NCI-H82 (cell line): ENCODE results near the gene CNOT6L.
"Not testable (repeated sequence)": the region's sequence is repeated elsewhere in the genome, so short reads cannot be mapped to it uniquely, and the experiment has no call there.

ENCODE experiments used
- DNase-seq: peaks from one replicate; lab custom pipeline; 2025; lab: John Stamatoyannopoulos, UW

CNOT6L gene

DNA sequence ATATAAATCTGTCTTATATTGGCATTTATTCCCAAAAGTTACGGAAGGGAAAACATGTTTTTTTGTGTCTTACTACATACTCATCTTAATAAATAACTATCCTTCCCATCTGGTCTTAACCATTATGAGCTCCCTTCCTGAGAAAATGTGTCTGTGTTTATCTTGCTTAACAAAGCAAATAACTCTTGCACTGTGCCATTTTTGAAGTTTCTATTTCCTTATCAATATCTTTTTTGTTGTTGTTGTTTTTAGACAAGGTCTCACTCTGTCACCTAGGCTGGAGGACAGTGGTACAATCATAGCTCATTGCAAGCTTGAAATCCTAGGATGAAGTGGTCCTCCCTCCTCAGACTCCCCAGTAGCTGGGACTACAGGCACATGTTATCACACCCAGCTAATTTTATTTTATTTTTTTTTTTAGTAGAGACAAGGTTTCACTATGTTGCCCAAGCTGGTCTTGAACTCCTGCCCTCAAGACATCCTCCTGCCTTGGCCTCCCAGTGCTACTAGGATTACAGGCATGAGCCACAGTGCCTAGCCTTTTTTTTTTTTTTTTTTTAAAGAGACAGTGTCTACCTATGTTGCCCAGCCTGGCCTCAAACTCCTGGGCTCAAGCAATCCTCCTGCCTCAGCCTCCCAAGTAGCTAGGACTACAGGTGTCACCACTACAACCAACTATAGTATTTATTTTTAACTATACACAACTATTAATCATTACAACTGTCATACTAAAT lies 36.9 kb downstream of the CNOT6L start:
- no peak for DNase-seq

DNA sequence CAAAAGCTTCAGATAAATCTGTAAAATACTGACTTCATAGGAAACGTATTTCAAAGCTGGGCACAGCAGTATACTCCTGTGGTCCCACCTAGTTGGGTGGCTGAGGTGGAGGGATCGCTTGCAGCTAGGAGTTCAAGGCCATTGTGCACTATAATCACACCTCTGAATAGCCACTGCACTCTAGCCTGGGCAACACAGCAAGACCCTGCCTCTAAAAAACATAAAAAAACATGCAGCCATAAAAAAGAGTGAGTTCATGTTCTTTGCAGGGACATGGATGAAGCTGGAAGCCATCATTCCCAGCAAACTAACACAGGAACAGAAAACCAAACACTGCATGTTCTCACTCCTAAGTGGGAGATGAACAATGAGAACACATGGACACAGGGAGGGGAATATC lies 38.4 kb downstream of the CNOT6L start:
- DNase-seq = not testable (repeated sequence)

DNA sequence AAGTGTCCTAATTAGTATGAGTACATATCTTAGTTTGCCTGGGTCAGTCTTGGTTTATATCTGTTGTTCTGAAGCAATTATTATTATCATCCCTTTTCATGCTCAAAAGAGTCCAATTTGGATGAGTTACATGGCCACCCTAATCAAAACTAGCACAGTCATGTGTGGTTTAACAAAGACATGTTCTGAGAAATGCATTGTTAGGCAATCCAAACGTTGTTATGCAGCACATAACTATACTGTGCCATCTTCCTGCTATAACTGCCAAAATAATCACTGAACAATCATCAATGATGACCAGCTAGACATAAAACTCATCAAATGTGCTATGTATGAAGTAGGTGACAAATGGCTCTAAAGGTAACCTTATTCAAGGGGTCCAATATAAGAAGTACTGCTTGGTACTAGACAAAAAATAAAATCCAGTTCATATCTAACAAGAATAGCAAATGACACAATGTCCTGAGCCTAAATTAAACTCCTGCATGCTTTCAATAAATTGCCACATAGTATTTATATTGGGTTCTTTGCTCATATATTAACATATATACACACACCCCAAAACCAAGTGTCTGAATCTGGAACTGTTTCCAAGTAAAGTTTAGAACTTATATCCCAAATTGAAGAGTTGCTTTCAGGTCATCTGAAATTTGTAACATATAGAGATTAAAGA lies 41.9 kb downstream of the CNOT6L start:
- DNase-seq = no peak

DNA sequence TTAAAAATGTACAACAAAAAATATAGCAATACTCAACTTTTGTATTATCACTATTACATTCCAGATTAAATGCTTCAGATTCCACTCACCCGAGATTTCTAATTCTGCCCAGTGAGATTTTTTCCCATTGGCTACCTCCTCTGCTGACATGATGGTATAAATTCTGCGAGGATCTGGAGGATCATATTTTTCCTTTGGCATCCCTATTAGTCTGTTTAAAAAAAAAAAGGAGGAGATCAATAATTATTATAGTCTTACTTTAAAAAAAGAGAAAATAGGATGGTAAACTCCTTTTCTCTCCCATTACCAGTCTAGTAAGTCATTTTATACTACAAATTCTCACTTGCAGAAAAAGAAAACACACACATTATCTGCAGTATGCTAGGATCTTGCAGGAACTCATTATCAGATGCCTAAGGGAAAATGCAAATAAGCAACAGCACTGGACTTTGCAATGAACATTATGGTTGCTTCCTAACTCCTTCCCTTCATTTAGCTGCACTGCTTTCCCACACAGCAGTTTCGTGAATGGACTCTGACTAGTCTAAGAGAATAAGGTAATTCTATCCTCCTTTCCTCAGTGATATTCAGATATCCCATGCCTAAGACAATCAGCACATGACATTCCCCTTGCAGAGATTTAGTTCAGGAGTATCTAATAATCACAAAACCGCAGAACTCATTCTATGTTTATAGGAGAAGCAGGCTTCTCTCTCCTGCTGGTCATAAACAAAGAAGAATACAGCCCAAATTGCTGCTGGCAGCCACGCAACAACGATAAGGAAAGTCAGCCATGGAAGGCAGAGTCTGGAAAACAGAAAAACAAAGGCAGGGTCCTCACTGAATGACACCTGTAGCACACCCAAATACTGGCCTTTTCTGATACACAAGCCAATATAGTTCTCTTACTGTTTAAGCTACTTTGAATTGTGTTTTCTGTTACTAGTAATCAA lies 42.7 kb downstream of the CNOT6L start:
- DNase-seq = no peak

DNA sequence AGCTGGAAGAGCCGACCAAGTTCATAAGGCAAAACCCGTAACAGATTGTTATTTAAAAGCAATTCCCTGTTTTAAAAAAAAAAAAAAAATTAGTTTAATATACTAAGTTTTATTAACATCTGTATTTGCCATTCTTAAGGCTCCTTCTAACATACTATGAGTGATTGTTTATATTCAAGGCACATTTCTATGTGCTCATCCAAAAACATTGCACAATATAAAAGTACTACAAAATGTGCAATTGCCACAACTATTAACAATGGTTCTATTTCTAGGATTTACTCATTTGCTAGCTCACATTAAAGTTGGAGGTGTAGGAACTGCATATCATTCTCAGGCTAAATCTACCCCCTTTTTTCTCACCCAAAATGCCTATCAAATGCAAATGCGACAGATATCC lies 46.1 kb downstream of the CNOT6L start:
- DNase-seq = no peak

DNA sequence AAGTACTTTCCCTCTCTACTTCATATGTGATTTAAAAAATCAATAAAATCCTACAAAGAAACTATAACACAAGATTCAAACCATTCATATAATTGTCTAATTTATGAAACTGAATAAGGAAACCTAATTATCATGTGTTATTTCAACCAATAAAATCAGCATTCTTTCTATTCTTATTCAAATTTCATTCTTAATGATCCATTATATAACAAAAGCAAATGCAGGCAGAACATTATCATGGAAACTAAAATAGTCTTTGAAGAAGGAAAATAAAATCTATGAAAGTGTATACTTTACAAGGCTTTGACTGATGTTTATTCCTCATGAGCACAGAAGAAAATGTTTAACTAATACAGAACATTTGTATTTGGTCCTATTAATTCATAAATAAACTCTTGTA lies 47.6 kb downstream of the CNOT6L start:
- no peak for DNase-seq

DNA sequence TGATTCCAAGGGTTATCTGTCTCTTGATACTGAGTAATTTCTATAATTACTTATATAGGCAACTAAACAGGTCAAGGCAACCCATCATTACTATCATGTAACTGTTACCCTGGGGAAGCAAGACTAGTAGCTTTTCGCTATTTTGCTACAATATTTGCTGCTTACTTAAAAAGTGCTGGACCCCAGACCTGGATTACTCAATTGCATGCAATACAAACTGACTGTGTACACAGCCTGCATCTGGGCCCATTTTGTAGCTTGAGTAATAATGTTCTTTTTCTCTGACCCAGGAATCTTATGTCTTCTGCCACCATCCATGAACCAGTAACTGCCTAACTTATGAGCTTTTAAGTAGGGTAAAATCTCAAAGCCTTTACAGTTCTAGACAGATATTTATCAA lies 53.4 kb downstream of the CNOT6L start:
- no peak for DNase-seq

DNA sequence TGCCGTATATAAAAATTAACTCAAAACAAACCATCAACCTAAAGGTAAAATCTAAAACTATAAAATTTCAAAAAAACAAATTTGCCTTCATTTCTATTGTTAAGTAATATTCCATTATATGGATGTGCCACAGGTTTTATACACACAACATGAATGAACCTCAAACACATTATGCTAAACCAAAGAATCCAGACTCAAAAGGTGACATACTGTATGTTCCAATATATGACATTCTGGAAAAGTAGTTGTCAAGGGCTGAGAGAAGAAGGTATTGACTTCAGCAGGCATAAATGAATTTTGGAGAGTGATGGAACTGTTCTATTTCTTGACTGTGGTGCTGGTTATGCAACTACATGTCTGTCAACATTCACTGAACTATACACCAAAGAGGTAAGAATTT lies 56.6 kb downstream of the CNOT6L start:
- no peak for DNase-seq

DNA sequence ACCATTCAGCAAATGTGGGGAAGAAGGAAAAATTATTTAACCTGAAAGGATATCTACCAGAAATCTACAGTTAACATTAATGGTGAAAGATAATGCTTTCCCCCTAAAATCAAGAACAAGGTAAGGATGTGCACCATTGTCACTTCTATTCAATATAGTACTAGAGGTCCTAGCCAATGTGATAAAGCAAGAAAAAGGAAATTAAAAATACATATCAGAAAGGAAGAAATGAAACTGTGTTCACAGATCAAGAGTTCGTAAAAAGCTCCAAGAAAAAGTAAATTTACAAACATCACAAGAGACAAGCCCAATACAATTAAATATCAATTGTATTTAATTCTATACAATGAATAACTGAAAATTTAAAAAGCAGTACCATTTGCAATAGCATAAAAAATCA lies 57.6 kb downstream of the CNOT6L start:
- no peak for DNase-seq

DNA sequence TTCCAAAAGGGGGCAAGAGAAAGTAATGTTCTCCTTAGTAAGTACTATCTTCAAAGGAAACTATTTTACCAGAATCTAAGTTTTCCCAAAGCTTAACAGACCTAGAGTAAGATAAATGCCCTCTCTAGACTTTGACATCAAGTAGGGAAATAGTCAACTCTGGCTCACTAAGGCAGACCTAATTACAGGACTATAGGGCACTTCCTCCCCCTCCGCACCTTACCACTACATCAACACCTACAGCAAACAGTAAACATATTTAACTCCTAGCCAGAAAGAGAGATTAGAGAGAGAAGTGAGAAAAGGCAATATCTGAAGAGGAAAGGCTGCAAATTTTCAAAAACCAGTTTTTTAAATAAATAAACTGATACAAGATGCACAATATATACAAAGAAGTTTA lies 60.4 kb downstream of the CNOT6L start:
- DNase-seq = no peak

- DNase-seq = no peak
Measured at GRCh38 chr4:77751764-77752163, 67.4 kb downstream of the CNOT6L start.

GRCh38 chr4:77745792-77746191 lies 73.4 kb downstream of the CNOT6L start:
- no peak for DNase-seq

- no peak for DNase-seq
Measured at GRCh38 chr4:77742054-77742453, 77.1 kb downstream of the CNOT6L start.

DNA sequence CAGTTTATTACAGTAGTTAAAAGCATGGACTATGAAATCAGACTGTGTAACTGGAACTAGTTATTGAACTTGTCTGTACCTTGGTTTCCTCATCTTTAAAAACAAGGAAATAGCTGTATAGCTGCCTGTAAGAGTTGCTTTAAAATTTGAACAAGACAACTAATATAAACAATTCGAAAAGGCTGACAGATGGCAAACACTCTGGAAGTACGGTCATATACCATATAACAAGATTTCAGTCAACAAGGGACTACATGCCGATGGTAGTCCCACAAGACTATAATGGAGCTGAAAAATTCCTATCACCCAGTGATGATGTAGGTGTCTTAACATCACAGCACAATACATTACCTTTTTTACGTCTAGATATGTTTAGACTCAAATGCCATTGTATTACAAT lies 78.7 kb downstream of the CNOT6L start:
- peak; percentile 56 for DNase-seq

GRCh38 chr4:77734928-77735327 lies 84.2 kb downstream of the CNOT6L start:
- DNase-seq = peak; percentile 3

DNA sequence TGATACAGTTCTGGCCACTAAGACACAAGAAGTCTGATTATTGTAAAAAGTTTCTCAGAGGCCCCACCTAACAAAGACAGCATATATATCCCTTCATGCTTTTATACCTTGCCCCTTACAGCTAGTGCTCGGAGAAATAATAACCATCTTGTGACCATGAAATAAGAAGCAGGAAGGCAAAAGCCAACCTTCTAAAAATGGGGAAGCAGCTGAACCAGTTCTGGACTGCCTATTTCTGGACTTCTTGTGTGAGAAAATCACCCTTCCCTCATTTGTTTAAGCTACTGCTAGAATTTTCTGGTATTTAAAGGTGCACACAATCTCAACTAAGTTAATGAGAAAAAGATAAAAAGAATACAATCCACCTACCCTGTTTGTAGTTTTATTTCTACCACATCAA lies 87.5 kb downstream of the CNOT6L start:
- no peak for DNase-seq

DNA sequence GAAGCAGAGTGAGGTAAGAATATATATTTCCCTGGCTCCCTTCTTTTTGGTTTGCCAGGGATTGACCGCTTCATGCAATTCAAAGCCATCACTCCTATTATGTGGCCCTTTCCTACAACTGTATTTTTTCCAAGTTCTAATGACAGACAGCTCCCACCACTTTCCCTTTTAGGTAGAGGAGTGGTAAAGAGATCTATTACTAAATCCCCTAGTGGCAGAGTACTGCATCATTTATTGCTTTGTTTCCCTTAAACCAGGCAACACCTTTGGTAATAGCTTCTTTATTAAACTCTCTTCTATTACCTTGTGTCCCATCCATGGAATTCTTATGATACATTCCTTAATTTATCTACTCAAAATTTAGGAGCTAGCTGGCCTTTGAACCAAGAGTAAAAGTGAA lies 90.7 kb downstream of the CNOT6L start:
- DNase-seq = peak; percentile 9

- no peak for DNase-seq
Measured at GRCh38 chr4:77721073-77721472, 98.1 kb downstream of the CNOT6L start.

DNA sequence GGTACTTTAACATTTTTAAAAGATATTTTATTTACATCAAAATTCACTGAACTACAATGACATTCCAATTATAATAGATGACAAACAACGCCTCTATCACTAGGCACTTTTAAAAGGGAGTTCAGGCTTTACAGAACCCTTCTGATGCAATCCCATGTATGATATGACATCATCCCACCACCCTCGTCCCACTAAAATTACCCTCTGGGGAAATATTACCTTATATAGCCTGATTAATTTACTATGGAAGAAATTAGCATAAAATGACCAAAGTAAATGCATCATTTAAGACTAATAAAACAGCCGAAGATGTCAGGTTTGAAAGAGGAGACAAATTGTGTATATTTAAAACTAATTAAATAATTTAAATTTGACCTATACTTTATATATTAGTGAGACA lies 100.7 kb downstream of the CNOT6L start:
- not testable (repeated sequence) for DNase-seq

DNA sequence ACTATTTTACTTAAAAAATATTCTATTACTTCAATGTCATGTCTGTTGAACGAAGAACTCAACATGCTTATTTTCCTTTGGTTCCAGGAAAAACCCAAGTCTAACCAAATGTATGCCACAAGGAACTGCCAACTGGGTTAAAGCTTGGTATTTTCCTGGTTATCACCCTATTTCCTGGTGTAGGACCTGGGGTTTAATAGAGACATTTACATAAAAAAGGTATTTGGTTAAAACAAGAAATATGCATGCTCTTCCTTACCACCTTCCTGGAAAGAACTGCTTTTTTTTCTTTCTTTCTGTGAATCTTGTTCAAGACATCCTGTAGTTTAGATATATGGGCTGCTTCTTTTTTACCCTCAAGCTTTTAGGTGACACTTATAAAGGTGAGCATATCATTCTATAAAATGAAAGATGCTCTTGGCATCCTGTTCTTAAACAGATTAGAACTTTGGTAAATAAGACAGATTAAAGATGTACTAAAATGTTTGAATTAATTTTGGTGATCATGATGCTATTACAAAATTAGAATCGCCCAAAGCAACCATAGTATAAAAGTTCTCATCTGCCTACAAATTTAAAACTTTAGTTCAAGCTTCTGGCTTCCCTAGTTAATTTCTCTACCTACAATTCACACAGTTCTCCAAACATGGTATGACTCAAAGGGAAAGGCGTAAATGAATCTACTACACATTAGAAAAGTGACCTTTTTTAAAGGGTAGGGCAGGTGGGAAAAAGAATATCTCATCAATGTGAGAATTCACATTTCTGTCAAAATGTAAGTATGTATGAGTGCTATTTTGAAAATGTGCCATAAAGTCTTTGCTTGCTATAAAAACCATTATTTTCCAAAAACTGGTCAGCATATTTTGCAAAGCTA lies 103.5 kb downstream of the CNOT6L start:
- DNase-seq = no peak

DNA sequence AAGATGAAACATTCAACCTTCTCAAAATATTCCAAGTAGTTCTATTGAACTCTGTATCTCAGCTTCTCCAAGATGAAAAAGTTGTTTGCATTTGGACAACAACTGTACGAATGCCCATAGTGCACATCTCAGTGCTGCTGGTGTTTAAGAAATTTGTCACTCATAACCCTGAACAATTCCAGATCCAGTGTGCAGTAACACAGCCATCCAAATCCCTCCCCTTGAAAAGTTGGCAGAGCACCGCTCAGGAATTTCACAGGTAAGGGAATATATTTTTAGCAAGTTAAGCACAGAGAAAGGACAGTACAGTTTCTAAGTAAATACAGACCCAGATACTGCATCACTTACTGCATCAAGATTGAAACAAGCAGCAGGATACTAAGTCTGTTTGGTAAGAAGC lies 104.7 kb downstream of the CNOT6L start:
- no peak for DNase-seq

DNA sequence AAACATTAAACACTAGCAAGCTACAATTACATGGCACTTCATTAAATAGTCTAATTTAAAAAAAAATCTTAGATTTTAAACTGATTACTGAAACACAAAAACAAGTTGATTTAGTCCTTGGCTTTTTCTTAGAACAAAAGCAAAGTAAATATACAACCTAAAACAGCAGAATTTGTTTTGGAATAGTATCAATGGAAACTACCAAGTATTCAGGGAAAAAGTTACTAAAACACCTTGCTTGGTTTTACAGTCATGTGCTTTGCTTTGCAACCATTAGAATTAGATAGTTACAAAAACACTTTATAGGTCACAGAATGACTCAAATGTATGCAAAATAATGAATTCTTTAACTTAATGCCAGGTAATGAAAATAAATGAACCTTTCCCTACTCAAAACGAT lies 105.3 kb downstream of the CNOT6L start:
- DNase-seq = no peak
